ENCODE results near the gene LTV1.
"Not testable (repeated sequence)": the region's sequence is repeated elsewhere in the genome, so short reads cannot be mapped to it uniquely, and the experiment has no call there.

The LTV1 gene

GRCh38 chr6:143844006-143844405, 868 bp downstream of the LTV1 start:
- Histone ChIP-seq H3K9ac (ENCODE audit: low read length) (peak overlapping the region; percentile 98), H3K4me3 (ENCODE audit: low read length) (peak overlapping the region; percentile 99), H3K27me3 (ENCODE audit: control insufficient read depth, insufficient read depth, low read length) (no peaks in the 10 kb centered on the region), H3K4me1 (ENCODE audit: control insufficient read depth, low read depth, low read length) (peaks cover 9% of the 10 kb centered on the region), H3K27ac (ENCODE audit: low read length) (peak overlapping the region; percentile 82), H3K36me3 (ENCODE audit: control insufficient read depth, low read depth, low read length) (peaks cover 44% of the 10 kb centered on the region), H3K9me3 (ENCODE audit: control insufficient read depth, low read depth, low read length) (no peaks in the 10 kb centered on the region)

- H3K4me1 ChIP-seq (ENCODE audit: control insufficient read depth, low read depth, low read length), result peaks cover 9% of the 10 kb centered on the region
- no peak overlapping the region for H3K9ac ChIP-seq (ENCODE audit: low read length)
- no peak overlapping the region for H3K4me3 ChIP-seq (ENCODE audit: low read length)
- H3K9me3 ChIP-seq (ENCODE audit: control insufficient read depth, low read depth, low read length), result no peaks in the 10 kb centered on the region
- H3K27ac ChIP-seq (ENCODE audit: low read length), result no peak overlapping the region
- peaks cover 54% of the 10 kb centered on the region for H3K36me3 ChIP-seq (ENCODE audit: control insufficient read depth, low read depth, low read length)
- no peaks in the 10 kb centered on the region for H3K27me3 ChIP-seq (ENCODE audit: control insufficient read depth, insufficient read depth, low read length)
These were observed 1.9 kb downstream of the LTV1 start for GRCh38 chr6:143845033-143845432.

GRCh38 chr6:143851706-143852105, 8.6 kb downstream of the LTV1 start:
- H3K4me3 ChIP-seq (ENCODE audit: low read length); H3K9me3 ChIP-seq (ENCODE audit: control insufficient read depth, low read depth, low read length); H3K27ac ChIP-seq (ENCODE audit: low read length); H3K4me1 ChIP-seq (ENCODE audit: control insufficient read depth, low read depth, low read length); H3K9ac ChIP-seq (ENCODE audit: low read length); H3K27me3 ChIP-seq (ENCODE audit: control insufficient read depth, insufficient read depth, low read length): not testable (repeated sequence)
- H3K36me3 ChIP-seq (ENCODE audit: control insufficient read depth, low read depth, low read length), result peaks cover 70% of the 10 kb centered on the region

GRCh38 chr6:143855057-143855456, 11.9 kb downstream of the LTV1 start:
- H3K4me1 ChIP-seq (ENCODE audit: control insufficient read depth, low read depth, low read length); H3K27me3 ChIP-seq (ENCODE audit: control insufficient read depth, insufficient read depth, low read length); H3K9ac ChIP-seq (ENCODE audit: low read length); H3K27ac ChIP-seq (ENCODE audit: low read length); H3K9me3 ChIP-seq (ENCODE audit: control insufficient read depth, low read depth, low read length); H3K4me3 ChIP-seq (ENCODE audit: low read length): not testable (repeated sequence)
- peaks cover 70% of the 10 kb centered on the region for H3K36me3 ChIP-seq (ENCODE audit: control insufficient read depth, low read depth, low read length)

GRCh38 chr6:143856762-143857161, 13.6 kb downstream of the LTV1 start:
- not testable (repeated sequence) for H3K9me3 ChIP-seq (ENCODE audit: control insufficient read depth, low read depth, low read length); H3K27ac ChIP-seq (ENCODE audit: low read length); H3K27me3 ChIP-seq (ENCODE audit: control insufficient read depth, insufficient read depth, low read length); H3K4me1 ChIP-seq (ENCODE audit: control insufficient read depth, low read depth, low read length); H3K4me3 ChIP-seq (ENCODE audit: low read length); H3K9ac ChIP-seq (ENCODE audit: low read length)
- H3K36me3 ChIP-seq (ENCODE audit: control insufficient read depth, low read depth, low read length), result peaks cover 67% of the 10 kb centered on the region

- Histone ChIP-seq H3K9ac (ENCODE audit: low read length) (no peak overlapping the region), H3K4me3 (ENCODE audit: low read length) (no peak overlapping the region), H3K27me3 (ENCODE audit: control insufficient read depth, insufficient read depth, low read length) (no peaks in the 10 kb centered on the region), H3K36me3 (ENCODE audit: control insufficient read depth, low read depth, low read length) (peaks cover 71% of the 10 kb centered on the region), H3K27ac (ENCODE audit: low read length) (no peak overlapping the region), H3K9me3 (ENCODE audit: control insufficient read depth, low read depth, low read length) (no peaks in the 10 kb centered on the region), H3K4me1 (ENCODE audit: control insufficient read depth, low read depth, low read length) (no peaks in the 10 kb centered on the region)
These were observed 14.5 kb downstream of the LTV1 start for GRCh38 chr6:143857651-143858050.

- no peaks in the 10 kb centered on the region for H3K4me1 ChIP-seq (ENCODE audit: control insufficient read depth, low read depth, low read length)
- H3K27ac ChIP-seq (ENCODE audit: low read length), result no peak overlapping the region
- no peaks in the 10 kb centered on the region for H3K27me3 ChIP-seq (ENCODE audit: control insufficient read depth, insufficient read depth, low read length)
- no peak overlapping the region for H3K9ac ChIP-seq (ENCODE audit: low read length)
- no peaks in the 10 kb centered on the region for H3K9me3 ChIP-seq (ENCODE audit: control insufficient read depth, low read depth, low read length)
- no peak overlapping the region for H3K4me3 ChIP-seq (ENCODE audit: low read length)
- H3K36me3 ChIP-seq (ENCODE audit: control insufficient read depth, low read depth, low read length), result peaks cover 88% of the 10 kb centered on the region
These were observed 16.9 kb downstream of the LTV1 start for GRCh38 chr6:143859891-143860660.

- H3K9ac ChIP-seq (ENCODE audit: low read length), result no peak overlapping the region
- no peaks in the 10 kb centered on the region for H3K9me3 ChIP-seq (ENCODE audit: control insufficient read depth, low read depth, low read length)
- H3K4me1 ChIP-seq (ENCODE audit: control insufficient read depth, low read depth, low read length), result no peaks in the 10 kb centered on the region
- H3K36me3 ChIP-seq (ENCODE audit: control insufficient read depth, low read depth, low read length), result peaks cover 54% of the 10 kb centered on the region
- no peaks in the 10 kb centered on the region for H3K27me3 ChIP-seq (ENCODE audit: control insufficient read depth, insufficient read depth, low read length)
- no peak overlapping the region for H3K27ac ChIP-seq (ENCODE audit: low read length)
- no peak overlapping the region for H3K4me3 ChIP-seq (ENCODE audit: low read length)
These were observed 20.6 kb downstream of the LTV1 start for GRCh38 chr6:143863771-143864170.

- Histone ChIP-seq H3K9ac (ENCODE audit: low read length) (no peak within 1 kb of the TSS), H3K27ac (ENCODE audit: low read length) (no peak within 1 kb of the TSS), H3K27me3 (ENCODE audit: control insufficient read depth, insufficient read depth, low read length) (no peaks in the 10 kb centered on the region), H3K9me3 (ENCODE audit: control insufficient read depth, low read depth, low read length) (no peaks in the 10 kb centered on the region), H3K4me1 (ENCODE audit: control insufficient read depth, low read depth, low read length) (no peaks in the 10 kb centered on the region), H3K36me3 (ENCODE audit: control insufficient read depth, low read depth, low read length) (peaks cover 49% of the 10 kb centered on the region), H3K4me3 (ENCODE audit: low read length) (no peak within 1 kb of the TSS)
These were observed 21.1 kb downstream of the LTV1 start, which contains the start of gene ZC2HC1B for GRCh38 chr6:143864234-143864633. TSS of gene ZC2HC1B (plus strand) at chr6:143864474. CDS start at chr6:143864540, 66 bp downstream.

GRCh38 chr6:143867236-143867635, 24.1 kb downstream of the LTV1 start:
- Histone ChIP-seq H3K36me3 (ENCODE audit: control insufficient read depth, low read depth, low read length) (peaks cover 23% of the 10 kb centered on the region), H3K27ac (ENCODE audit: low read length) (no peak overlapping the region), H3K9ac (ENCODE audit: low read length) (no peak overlapping the region), H3K9me3 (ENCODE audit: control insufficient read depth, low read depth, low read length) (no peaks in the 10 kb centered on the region), H3K27me3 (ENCODE audit: control insufficient read depth, insufficient read depth, low read length) (no peaks in the 10 kb centered on the region), H3K4me1 (ENCODE audit: control insufficient read depth, low read depth, low read length) (no peaks in the 10 kb centered on the region), H3K4me3 (ENCODE audit: low read length) (no peak overlapping the region)

GRCh38 chr6:143868808-143869207, 25.7 kb downstream of the LTV1 start:
- not testable (repeated sequence) for H3K36me3 ChIP-seq (ENCODE audit: control insufficient read depth, low read depth, low read length); H3K9ac ChIP-seq (ENCODE audit: low read length); H3K4me1 ChIP-seq (ENCODE audit: control insufficient read depth, low read depth, low read length); H3K4me3 ChIP-seq (ENCODE audit: low read length); H3K27ac ChIP-seq (ENCODE audit: low read length); H3K9me3 ChIP-seq (ENCODE audit: control insufficient read depth, low read depth, low read length); H3K27me3 ChIP-seq (ENCODE audit: control insufficient read depth, insufficient read depth, low read length)

- not testable (repeated sequence) for H3K4me3 ChIP-seq (ENCODE audit: low read length); H3K9me3 ChIP-seq (ENCODE audit: control insufficient read depth, low read depth, low read length); H3K4me1 ChIP-seq (ENCODE audit: control insufficient read depth, low read depth, low read length); H3K9ac ChIP-seq (ENCODE audit: low read length); H3K36me3 ChIP-seq (ENCODE audit: control insufficient read depth, low read depth, low read length); H3K27ac ChIP-seq (ENCODE audit: low read length); H3K27me3 ChIP-seq (ENCODE audit: control insufficient read depth, insufficient read depth, low read length)
These were observed 28.1 kb downstream of the LTV1 start for GRCh38 chr6:143871202-143871730.

All from iPS-18a (cell line).